HTR-8/SVneo (cell line): Measurements from ENCODE around the gene PRSS37.
"Not testable (repeated sequence)": the region's sequence is repeated elsewhere in the genome, so short reads cannot be mapped to it uniquely, and the experiment has no call there.

Experiments used
- DNase-seq: peaks from one replicate; pipeline ENCODE4 v3.0.0; 2011; ENCODE audit warnings: low spot score, mixed read lengths; ENCODE audit not compliant: insufficient read length
- FAIRE-seq: peaks from 2 replicates; lab custom pipeline; 2011; peaks lifted over from hg19 to GRCh38; lab: Jason Lieb, UNC

The PRSS37 gene, protein sequence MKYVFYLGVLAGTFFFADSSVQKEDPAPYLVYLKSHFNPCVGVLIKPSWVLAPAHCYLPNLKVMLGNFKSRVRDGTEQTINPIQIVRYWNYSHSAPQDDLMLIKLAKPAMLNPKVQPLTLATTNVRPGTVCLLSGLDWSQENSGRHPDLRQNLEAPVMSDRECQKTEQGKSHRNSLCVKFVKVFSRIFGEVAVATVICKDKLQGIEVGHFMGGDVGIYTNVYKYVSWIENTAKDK

DNA sequence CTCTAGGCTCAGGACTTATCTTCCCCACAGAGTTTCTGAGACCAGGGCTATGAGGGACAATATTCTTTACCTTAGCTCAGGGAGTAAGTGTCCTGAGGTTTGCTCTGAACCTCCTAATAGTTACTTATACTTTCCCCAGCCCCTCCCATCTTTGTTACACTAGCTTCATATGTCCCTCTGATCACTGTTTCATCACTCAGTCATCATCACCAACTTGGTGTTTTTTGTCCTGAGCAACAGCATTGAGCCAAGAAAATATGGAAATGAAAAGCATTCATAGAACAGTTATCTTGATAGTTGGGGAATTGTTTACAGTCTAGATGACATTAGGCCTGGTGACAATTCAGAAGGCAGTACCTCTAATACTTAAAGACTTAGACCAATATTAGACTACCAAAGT lies at the start of gene PRSS37:
PRSS37 (minus strand) TSS at position 101 of the 400 bp plus-strand sequence. CDS start 436 bp downstream, outside the sequence.
- FAIRE-seq (no peak), DNase-seq (no peak)

DNA sequence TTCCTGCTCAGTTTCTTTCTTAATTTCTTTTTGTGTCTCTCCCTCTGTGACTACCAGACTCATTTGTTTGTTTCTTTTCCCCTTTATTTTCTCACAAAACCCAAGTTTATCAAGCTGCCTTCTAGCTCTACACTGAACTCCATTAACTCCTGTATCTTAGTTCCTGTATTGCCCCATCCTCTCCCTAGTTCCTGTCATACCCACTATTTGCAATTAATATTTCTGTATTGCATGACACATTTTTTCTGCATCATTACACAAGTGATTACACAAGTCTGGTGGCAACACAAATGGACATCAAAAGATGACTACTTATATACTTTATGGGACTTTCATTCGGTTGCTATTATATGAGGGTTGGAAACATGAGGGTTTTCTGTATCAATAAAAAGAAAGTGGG lies 48.0 kb upstream of the PRSS37 start:
- no peak for FAIRE-seq
- no peak for DNase-seq

DNA sequence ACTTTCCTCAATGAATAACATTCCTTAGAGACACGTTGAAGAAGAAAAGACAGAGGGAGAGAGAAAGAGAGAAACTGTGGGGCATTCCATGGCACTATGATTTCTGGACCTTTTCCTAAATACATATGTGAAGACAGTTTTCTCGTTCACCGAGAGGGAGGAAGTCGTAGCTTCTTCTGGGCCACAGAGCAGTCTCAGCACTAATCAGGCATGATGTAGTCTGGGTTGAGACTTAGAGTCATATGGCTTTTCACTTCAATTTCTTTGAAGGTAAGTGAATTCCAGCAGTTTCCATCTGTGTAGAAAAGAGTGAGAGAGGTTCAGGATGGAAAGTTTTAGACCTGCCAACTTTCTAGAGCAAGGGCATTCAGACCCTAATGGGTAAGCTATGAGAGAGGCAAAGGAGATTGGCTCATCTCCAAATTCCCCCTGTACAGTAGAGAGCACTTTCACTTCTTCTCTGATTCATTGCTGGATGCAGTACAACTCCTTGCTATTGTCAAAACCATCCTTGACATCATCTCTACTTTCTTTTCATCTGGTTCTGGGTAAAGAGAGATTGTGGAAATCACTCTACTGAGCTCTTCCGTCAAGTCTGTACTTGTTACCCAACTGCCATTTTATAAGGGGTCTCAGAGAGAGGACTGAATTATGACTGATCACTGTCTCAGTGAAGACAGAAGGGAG lies 43.4 kb upstream of the PRSS37 start:
- DNase-seq (no peak), FAIRE-seq (no peak)

DNA sequence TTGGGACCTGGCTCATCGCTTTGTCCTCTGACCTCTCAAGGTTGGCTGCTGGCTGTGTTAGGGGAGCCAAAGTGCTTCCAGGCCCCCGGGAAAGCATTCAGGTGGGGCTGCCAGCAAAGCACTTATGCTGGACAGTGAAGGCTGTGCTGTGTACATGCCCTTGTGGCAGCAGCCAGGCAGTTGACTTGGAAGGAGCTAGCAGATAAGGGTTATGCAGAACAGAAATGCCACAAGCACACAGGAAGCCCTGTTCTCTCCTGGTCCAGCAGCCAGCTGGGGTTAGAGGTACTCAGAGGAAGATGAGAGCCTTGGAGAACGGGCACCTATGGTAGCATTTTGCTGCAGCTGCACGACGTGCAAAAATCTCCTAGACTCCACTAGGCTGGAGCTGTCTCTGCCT lies 39.7 kb upstream of the PRSS37 start:
- no peak for FAIRE-seq
- no peak for DNase-seq

DNA sequence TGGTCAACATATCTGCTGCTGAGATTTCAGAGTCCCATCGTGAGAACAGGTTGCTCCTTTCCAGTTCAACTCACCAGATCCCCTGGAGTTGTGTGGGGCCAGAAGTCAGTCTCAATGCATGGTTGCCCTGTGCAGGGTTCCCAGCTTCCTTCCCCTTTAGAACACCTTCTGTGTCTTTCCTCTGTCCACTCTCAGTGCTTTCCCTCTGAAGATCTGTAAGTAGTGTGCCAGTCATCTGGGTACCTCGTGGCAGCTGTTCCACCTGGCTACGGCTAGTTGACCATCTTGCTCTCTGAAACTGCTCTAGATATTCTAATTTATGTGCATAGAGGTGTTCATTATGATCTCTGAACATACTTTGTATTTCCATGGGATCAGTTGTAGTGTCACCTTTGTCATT lies 36.1 kb upstream of the PRSS37 start:
- DNase-seq: no peak
- no peak for FAIRE-seq

DNA sequence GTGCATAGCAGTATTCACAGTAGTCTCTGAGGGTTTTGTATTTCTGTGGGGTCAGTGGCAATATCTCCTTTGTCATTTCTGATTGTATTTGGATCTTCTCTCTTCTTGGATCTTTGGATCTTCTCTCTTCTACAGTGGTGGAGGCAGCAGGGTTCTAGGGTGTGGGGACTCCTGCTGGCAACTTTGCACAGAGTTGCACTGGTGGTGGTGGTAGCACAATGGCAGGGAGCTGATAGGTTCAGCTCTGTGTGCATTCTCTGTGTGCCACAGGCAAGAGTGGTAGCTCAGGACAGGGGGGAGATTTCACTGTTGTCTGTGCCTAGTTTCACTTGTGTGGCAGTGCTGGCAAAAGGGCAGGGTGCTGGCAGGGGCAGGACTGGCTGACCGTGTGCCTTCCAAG lies 35.1 kb upstream of the PRSS37 start:
- FAIRE-seq (no peak), DNase-seq (no peak)

DNA sequence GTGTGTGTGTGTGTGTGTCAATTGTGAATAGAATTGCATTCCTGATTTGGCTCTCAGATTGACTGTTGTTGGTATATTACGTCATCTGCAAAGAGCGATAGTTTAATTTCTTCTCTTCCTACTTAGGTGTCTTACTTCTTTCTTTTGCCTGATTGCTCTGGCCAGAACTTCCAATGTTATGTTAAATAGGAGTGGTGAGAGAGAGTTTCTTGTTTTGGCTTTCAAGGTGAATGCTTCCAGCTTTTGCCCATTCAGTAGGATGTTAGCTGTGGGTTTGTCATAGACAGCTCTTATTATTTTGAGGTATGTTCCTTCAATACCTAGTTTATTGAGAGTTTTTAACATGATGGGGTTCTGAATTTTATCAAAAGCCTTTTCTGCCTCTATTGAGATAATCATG lies 34.2 kb upstream of the PRSS37 start:
- FAIRE-seq: no peak
- no peak for DNase-seq

DNA sequence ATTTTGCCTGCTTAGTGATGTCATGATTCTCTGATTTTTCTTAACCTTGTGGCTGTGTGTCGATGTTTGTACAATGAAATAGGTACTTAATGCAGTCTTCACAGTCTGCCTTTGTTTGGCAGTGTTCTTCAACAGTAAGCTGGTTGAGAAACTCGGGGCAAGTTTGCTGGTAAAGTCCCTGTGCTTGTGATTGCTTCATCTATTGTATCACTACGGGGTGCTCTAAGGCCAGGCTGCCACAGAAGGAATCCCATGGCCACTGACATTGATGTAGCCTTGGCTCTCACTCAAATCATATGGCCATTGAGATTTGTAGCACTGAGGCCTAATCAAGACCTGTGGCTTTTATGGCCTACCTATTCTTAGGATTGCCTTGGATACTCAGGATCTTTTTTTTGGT lies 33.5 kb upstream of the PRSS37 start:
- DNase-seq (no peak), FAIRE-seq (no peak)

DNA sequence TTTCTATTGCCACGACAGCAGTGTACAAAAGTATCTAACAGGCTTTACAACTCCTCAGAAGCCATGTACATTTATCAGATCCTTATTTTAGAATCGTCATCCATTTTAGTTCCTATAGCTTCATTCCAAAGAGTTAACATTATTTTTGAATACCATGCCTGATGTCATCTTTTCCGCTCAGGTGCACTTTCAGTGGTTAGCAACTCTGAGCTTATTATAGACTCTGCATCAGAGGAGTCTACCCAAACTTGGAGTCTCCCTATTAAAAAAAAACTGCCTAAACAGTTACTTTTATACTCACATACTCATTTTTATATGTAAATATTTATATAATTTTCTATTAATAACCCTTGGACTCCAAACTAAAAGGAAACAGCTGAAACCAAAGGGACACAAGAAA lies 31.6 kb upstream of the PRSS37 start:
- no peak for DNase-seq

DNA sequence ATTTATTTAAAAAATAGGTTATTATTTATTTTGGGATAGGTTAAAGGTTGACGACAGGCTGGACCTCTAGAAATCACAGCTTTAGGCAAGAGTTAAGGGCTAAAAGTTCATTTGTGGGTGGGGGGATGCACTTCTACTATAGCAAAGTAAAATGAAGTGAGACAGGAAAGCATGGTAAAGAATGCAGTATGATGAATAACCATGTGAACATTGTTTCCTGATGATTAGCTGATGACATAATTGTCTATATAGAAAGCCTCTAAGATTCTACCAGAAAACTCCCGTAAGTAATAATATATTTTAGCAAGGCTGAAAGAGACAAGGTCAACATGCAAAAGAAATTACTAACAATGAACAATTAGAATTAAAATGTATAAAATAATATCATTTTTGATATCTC lies 25.7 kb upstream of the PRSS37 start:
- no peak for FAIRE-seq

More for the DNA sequence above, 31.6 kb upstream of the PRSS37 start:
- no peak for FAIRE-seq

DNA sequence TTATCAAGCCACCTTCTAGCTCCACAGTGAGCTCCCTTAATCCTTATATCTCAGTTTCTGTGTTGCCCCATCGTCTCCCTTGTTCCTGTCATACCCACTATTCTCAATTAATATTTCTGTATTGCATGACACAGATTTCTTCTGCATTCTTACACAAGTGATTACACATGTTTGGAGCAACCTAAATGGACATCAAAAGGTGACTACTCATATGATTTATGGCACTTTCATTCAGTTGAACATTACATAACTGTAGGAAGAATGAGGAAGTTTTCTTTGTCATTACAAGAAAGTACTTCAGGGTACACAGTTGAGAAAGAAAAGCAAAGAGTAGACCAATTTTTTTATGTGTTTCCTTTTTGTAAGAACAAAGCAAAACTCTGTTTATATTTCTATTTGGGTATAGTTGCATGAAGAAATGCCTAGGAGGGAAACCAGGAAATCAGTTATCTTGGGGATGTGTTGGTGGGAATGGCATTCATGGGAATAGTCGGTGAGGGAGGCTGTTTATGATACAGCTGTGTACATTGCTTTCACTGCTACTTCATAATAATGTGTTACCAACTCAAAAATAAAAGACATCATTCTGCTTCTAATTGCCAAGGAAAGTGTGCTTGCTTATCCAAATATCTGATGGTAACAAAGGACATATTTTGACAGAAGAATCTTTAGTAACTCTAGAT lies 23.6 kb upstream of the PRSS37 start:
- DNase-seq (no peak), FAIRE-seq (no peak)

More for the DNA sequence above, 25.7 kb upstream of the PRSS37 start:
- no peak for DNase-seq

DNA sequence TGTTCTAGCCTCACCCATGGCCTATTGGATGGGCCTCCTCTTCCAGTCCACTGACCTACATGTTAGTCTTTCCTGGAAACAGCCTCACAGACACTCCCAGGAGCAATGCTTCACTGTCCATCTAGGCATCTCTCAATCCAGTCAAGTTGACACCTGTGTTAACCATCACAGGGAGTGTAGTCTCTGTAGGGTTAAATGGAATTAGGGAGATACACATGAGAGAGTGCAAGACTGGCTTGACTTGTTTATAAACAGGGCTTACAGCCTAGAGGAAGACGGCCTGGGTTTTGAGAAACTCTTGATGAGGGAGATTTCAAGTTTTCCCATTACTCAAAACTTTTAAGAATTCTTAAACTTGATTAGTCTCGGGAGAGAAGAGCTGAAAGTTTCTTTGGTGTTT lies 18.9 kb upstream of the PRSS37 start:
- FAIRE-seq (no peak), DNase-seq (no peak)

DNA sequence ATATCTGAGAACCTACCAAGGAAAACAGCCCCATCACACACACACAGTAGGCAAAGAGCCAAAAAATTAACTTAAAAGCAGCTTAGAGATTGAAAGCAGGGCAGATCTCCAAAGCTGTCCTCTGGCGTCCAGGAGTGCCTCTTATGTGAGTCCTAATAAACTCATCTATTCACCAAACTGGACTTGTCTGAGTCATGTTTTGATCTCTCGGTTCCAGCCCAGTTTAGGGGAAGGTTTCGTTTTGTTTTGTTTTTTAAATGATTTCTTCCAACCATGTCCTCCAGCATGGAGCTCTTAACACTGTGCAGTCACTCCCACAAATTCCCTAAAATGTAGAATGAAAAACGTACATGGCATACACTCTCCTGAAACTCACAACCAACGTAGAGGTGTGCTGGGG lies 6.7 kb upstream of the PRSS37 start:
- FAIRE-seq (no peak), DNase-seq (no peak)

DNA sequence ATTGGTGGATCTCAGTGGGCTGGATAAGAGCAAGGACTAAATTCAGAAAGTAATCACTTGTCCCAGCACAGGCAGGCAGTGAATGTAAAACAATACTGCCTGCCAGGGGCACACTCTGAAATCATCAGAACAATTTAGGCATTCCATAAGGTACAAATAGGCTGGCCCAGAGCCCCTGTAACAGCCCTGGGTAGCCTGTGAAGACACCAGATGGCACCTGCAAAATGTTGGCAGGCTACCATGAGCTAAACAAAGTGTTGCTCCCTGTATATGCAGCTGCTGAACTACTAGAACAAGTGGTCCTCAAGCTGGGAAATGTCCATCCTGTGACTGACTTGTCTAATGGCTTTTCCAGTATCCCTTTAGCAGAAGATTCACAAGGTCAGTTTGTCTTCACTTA lies 3.0 kb upstream of the PRSS37 start:
- FAIRE-seq: no peak

DNA sequence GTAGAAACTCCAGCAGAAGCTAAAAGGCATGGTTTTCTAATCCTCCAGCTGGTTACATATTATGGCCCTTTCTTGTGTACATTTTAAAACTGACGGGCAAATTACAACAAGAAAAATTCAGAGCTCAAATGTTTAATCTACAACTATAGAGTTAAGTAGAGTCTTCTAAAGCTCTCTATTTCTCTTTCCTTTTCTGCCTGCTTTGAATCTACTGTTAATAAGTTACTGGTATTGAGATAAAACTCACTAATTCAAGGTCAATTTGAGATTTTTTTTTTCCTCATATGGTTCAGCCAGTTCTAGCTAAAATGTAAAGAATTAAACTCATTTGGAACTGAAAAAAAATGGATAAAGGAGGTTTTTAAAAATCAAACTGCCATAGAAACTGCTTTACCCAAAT lies 1.6 kb upstream of the PRSS37 start:
- FAIRE-seq (no peak), DNase-seq (no peak)

More for the DNA sequence above, 3.0 kb upstream of the PRSS37 start:
- DNase-seq: no peak

DNA sequence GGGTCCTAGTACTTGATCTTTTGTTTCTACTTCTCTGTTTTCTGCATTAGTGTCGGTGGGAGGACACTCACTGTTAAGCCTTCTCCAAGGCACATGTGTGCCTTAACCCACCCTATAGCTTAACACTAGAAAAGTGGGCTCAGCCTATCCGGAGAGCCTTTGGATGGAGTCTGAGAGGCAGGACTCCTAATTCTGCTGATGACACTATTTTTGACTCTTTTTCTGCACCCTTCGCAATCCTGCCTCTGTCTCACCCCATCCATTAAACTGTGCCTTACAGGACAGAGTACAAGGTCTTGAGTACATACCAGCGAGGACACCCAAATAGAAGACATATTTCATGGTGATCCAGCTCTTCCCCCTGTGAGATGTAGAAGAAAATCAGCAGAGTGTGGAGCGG lies 577 bp downstream of the PRSS37 start:
- no peak for DNase-seq
- no peak for FAIRE-seq

DNA sequence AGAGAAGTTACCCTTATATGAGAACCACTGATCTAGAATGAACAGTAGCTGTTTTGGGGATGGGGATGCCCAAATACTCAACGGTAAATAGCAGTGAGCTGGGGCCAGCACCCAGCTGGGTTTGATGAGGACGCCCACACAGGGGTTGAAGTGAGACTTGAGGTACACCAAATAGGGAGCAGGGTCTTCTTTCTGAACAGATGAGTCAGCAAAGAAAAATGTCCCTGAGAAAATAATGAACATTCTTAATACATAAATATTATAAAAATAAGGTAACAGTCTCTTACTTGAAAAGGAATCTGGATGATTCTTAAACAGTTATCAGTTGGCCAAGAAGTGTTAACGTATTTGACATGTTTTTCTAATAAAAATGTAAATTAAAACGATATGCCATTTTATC lies 2.0 kb downstream of the PRSS37 start:
- DNase-seq: no peak
- no peak for FAIRE-seq

DNA sequence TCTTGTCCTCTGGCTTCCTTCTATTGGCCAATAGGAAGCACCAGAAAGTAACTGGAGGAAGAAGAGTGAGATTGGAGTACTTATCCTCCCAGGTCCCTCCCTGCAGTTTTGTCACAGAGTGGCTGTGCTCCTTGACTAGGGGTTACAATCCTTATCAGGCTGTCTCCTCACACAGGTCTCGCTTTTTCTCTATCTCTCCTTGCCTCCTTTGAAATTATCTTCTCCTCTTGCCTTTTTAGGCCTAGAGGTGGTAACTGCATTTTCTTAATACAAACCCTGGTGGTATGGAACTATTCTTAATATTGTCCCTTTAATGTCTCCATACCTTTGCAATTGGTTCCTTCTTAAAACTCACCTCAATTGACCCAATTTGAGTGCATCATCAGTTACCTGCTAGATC lies 2.7 kb downstream of the PRSS37 start:
- FAIRE-seq (no peak), DNase-seq (no peak)

DNA sequence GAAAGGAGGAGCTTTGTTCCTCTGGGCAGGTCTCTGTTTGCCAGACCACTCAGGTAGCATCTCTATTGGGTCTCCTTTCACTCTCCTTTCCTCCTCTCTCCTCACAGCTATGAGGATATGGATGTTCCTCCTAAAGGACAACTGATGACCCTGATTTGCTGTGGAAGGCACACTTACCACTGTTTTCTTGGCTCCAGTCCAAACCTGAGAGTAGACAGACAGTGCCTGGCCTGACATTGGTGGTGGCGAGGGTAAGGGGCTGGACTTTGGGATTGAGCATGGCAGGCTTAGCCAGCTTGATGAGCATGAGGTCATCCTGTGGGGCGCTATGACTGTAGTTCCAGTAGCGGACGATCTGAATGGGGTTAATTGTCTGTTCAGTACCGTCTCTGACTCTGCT lies 3.6 kb downstream of the PRSS37 start:
- FAIRE-seq: no peak
- DNase-seq: no peak

DNA sequence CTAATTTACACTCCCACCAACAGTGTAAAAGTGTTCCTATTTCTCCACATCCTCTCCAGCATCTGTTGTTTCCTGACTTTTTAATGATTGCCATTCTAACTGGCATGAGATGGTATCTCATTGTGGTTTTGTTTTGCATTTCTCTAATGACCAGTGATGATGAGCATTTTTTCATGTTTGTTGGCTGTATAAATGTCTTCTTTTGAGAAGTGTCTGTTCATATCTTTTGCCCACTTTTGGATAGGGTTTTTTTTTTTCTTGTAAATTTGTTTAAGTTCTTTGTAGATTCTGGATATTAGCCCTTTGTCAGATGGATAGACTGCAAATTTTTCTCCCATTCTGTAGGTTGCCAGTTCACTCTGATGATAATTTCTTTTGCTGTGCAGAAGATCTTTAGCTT lies 18.9 kb downstream of the PRSS37 start:
- not testable (repeated sequence) for DNase-seq, FAIRE-seq

DNA sequence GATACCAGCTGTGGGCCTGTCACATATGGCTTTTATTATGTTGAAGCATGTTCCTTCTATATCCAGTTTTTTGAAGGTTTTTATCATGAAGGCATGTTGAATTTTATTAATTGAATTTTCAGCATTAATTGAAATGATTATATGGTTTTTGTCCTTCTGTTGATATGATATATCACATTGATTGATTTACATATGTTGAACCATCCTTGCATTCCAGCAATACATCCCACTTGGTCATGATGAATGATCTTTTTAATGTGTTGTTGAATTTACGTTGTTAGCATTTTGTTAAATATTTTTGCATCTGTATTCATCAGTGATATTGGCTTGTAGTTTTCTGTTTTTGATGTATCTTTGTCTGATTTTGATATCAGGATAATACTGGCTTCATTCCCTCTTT lies 21.2 kb downstream of the PRSS37 start:
- DNase-seq (no peak), FAIRE-seq (no peak)
